PC-3 (cell line): Measurements from ENCODE around the gene ADGRD1.

Source experiments
- CTCF ChIP-seq: fragments of 300-600 bp; sonication (generic); conservative IDR thresholded peaks from 2 replicates; pipeline ENCODE4 v1.5.1; 2017; ENCODE audit warnings: antibody characterized with exemption, low read depth, mild to moderate bottlenecking, low read length
- EZH2 ChIP-seq: fragments of 300-600 bp; sonication (generic); IDR thresholded peaks from one replicate; pipeline ENCODE4 v1.6.1; 2017; ENCODE audit warnings: antibody characterized with exemption, mild to moderate bottlenecking, low read length; ENCODE audit not compliant: unreplicated experiment
- EZH2phosphoT487 ChIP-seq: fragments of 300-600 bp; sonication (generic); IDR thresholded peaks from 2 replicates; pipeline ENCODE4 v1.6.1; 2018; ENCODE audit warnings: mild to moderate bottlenecking, antibody characterized with exemption, low read length, borderline replicate concordance

- TF ChIP-seq CTCF = no peak
- no peak for TF ChIP-seq EZH2
- no peak for TF ChIP-seq EZH2phosphoT487
Measured at GRCh38 chr12:131038159-131038558, 84.5 kb downstream of the ADGRD1 start.
